ENCODE results near the gene GPR143.

GRCh38 chrX:9747644-9748043 lies 18.0 kb downstream of the GPR143 start:
- TF ChIP-seq CTCF (conservative IDR thresholded peaks at IDR 0.05; ENCODE audit: low read length) (no peak), EZH2phosphoT487 (IDR thresholded peaks at IDR 0.05; ENCODE audit: borderline replicate concordance) (no peak)
